ENCODE measurements around the gene LINGO3.

LINGO3 gene

GRCh38 chr19:2317300-2317699 is 9.3 kb upstream of the LINGO3 start:
- H3K27ac ChIP-seq (ENCODE audit: extremely low read depth, low read depth, low read length): no peak overlapping the region
- POLR2A ChIA-PET: interaction anchor here (0.8 to 1.6 kb wide), 2 partner anchors 9 to 11 kb away, joined by 4 to 5 read pairs; partner anchors contain the start of gene LSM7
- CTCF ChIA-PET: no interaction called here

GRCh38 chr19:2315818-2316353 is 7.9 kb upstream of the LINGO3 start:
- H3K27ac ChIP-seq (ENCODE audit: extremely low read depth, low read depth, low read length): no peak overlapping the region
- no peak overlapping the region for H3K4me3 ChIP-seq (ENCODE audit: low read depth, low read length)
- POLR2A ChIA-PET: interaction anchor here (0.5 to 1.9 kb wide), 3 partner anchors 10 to 374 kb away, joined by 5 to 7 read pairs (median 6); partner anchors contain the start of gene LSM7
- H3K4me1 ChIP-seq (ENCODE audit: control insufficient read depth, insufficient read depth, low read length): no peaks in the 10 kb centered on the region
- CTCF ChIA-PET: interaction anchor here (0.6 to 1.4 kb wide), 4 partner anchors 41 to 166 kb away, joined by 3 to 5 read pairs (median 4); no protein-coding TSS in a partner anchor
- no peaks in the 10 kb centered on the region for H3K36me3 ChIP-seq (ENCODE audit: control insufficient read depth in 2 of 2, insufficient read depth in 1 of 2, low read length in 2 of 2)
- TF ChIP-seq ZNF221 (tag by site-specific recombination; IDR thresholded peaks at IDR 0.05; ENCODE audit: borderline replicate concordance) (no peak), ATF2 (tag by site-specific recombination; IDR thresholded peaks at IDR 0.05; ENCODE audit: low read depth) (no peak), ZNF433 (tag by site-specific recombination; IDR thresholded peaks at IDR 0.05; ENCODE audit: low read depth) (no peak), WT1 (tag by site-specific recombination; IDR thresholded peaks at IDR 0.05) (no peak), ZNF157 (tag by site-specific recombination; IDR thresholded peaks at IDR 0.05) (no peak), ZFP3 (tag by site-specific recombination; IDR thresholded peaks at IDR 0.05; ENCODE audit: low read depth) (no peak), ZNF341 (tag by site-specific recombination; IDR thresholded peaks at IDR 0.05; ENCODE audit: low read depth) (no peak), KLF9 (tag by site-specific recombination; IDR thresholded peaks at IDR 0.05; ENCODE audit: low read depth) (no peak), ZNF140 (tag by site-specific recombination; IDR thresholded peaks at IDR 0.05) (no peak), ZNF280C (tag by site-specific recombination; IDR thresholded peaks at IDR 0.05) (no peak), ZNF560 (tag by site-specific recombination; IDR thresholded peaks at IDR 0.05; ENCODE audit: borderline replicate concordance) (no peak), ZNF501 (tag by site-specific recombination; IDR thresholded peaks at IDR 0.05) (no peak), ZNF645 (tag by site-specific recombination; IDR thresholded peaks at IDR 0.05) (no peak), ZNF133 (tag by site-specific recombination; IDR thresholded peaks at IDR 0.05) (no peak), ZNF555 (tag by site-specific recombination; conservative IDR thresholded peaks at IDR 0.05) (no peak), CTCF (tag by site-specific recombination; IDR thresholded peaks at IDR 0.05) (no peak), KLF1 (tag by site-specific recombination; IDR thresholded peaks at IDR 0.05) (no peak)
- no peaks in the 10 kb centered on the region for H3K9me3 ChIP-seq (ENCODE audit: control insufficient read depth, insufficient read depth, low read depth, low read length)

More at GRCh38 chr19:2317300-2317699, 9.3 kb upstream of the LINGO3 start:
- Histone ChIP-seq H3K9me3 (ENCODE audit: control insufficient read depth, insufficient read depth, low read depth, low read length) (no peaks in the 10 kb centered on the region), H3K36me3 (ENCODE audit: control insufficient read depth in 2 of 2, insufficient read depth in 1 of 2, low read length in 2 of 2) (peaks cover 0 to 2% of the 10 kb centered on the region in 2 experiments; a peak in 1 of 3 replicates), H3K4me3 (ENCODE audit: low read depth, low read length) (no peak overlapping the region), H3K4me1 (ENCODE audit: control insufficient read depth, insufficient read depth, low read length) (no peaks in the 10 kb centered on the region)
- TF ChIP-seq ZNF768 (tag by site-specific recombination; IDR thresholded peaks at IDR 0.05) (0 out of 2 replicates have a peak, but pooled peaks have one; percentile 56), ZFP3 (tag by site-specific recombination; IDR thresholded peaks at IDR 0.05; ENCODE audit: low read depth) (no peak)
